ENCODE data around the gene PPARD.
"Not testable (repeated sequence)": the region's sequence is repeated elsewhere in the genome, so short reads cannot be mapped to it uniquely, and the experiment has no call there.

Gene PPARD

DNA sequence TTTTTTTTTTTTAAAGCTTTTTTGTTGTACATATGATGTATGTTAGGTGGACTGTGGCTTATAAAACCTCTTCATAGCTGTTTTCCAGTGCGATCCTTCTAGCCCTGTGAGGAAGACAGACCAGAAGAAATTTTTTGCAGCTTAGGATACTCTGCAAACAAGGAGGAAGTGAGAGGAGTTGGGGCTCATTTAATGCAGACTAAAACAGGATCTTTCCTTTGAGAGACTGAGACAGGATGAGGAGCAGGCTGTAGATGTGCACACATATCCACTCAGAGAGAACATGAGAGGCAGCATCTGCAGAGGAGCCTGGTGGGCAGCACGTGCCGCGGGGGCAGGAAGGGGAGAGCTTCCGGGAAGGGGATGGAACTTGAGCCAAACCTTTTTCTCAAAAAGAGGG is 45.7 kb downstream of the PPARD start:
- H2AFZ ChIP-seq (ENCODE audit: low read depth, low read length): no peak overlapping the region

GRCh38 chr6:35388772-35389352 is 46.5 kb downstream of the PPARD start:
- no peaks in the 10 kb centered on the region for H3K27me3 ChIP-seq (ENCODE audit: insufficient read depth, low read length)
- H3K36me3 ChIP-seq (ENCODE audit: insufficient read depth, low read length): no peaks in the 10 kb centered on the region
- no peak overlapping the region for H2AFZ ChIP-seq (ENCODE audit: low read depth, low read length)
- H3K9me3 ChIP-seq (ENCODE audit: low read length): no peaks in the 10 kb centered on the region
- no peak overlapping the region for H3K4me3 ChIP-seq (ENCODE audit: low read length)
- H3K4me1 ChIP-seq (ENCODE audit: insufficient read depth, low read length): no peaks in the 10 kb centered on the region

More for the DNA sequence above, 45.7 kb downstream of the PPARD start:
- no peak overlapping the region for H3K4me3 ChIP-seq (ENCODE audit: low read length)
- no peaks in the 10 kb centered on the region for H3K36me3 ChIP-seq (ENCODE audit: insufficient read depth, low read length)
- peaks cover 1% of the 10 kb centered on the region for H3K9me3 ChIP-seq (ENCODE audit: low read length)
- H3K27me3 ChIP-seq (ENCODE audit: insufficient read depth, low read length): no peaks in the 10 kb centered on the region
- no peaks in the 10 kb centered on the region for H3K4me1 ChIP-seq (ENCODE audit: insufficient read depth, low read length)

GRCh38 chr6:35389386-35389785 is 47.0 kb downstream of the PPARD start:
- not testable (repeated sequence) for H3K4me1 ChIP-seq (ENCODE audit: insufficient read depth, low read length); H3K4me3 ChIP-seq (ENCODE audit: low read length); H2AFZ ChIP-seq (ENCODE audit: low read depth, low read length); H3K27me3 ChIP-seq (ENCODE audit: insufficient read depth, low read length); H3K36me3 ChIP-seq (ENCODE audit: insufficient read depth, low read length); H3K9me3 ChIP-seq (ENCODE audit: low read length)

GRCh38 chr6:35391240-35391968 is 49.0 kb downstream of the PPARD start:
- no peaks in the 10 kb centered on the region for H3K27me3 ChIP-seq (ENCODE audit: insufficient read depth, low read length)
- H3K36me3 ChIP-seq (ENCODE audit: insufficient read depth, low read length): no peaks in the 10 kb centered on the region
- H3K9me3 ChIP-seq (ENCODE audit: low read length): no peaks in the 10 kb centered on the region
- no peaks in the 10 kb centered on the region for H3K4me1 ChIP-seq (ENCODE audit: insufficient read depth, low read length)
- no peak overlapping the region for H2AFZ ChIP-seq (ENCODE audit: low read depth, low read length)
- no peak overlapping the region for H3K4me3 ChIP-seq (ENCODE audit: low read length)

- Histone ChIP-seq H3K4me3 (ENCODE audit: low read length) (no peak overlapping the region), H3K4me1 (ENCODE audit: insufficient read depth, low read length) (no peaks in the 10 kb centered on the region), H2AFZ (ENCODE audit: low read depth, low read length) (no peak overlapping the region), H3K9me3 (ENCODE audit: low read length) (peaks cover 1% of the 10 kb centered on the region), H3K27me3 (ENCODE audit: insufficient read depth, low read length) (no peaks in the 10 kb centered on the region), H3K36me3 (ENCODE audit: insufficient read depth, low read length) (no peaks in the 10 kb centered on the region)
Observed at GRCh38 chr6:35392111-35392702, 49.8 kb downstream of the PPARD start.

DNA sequence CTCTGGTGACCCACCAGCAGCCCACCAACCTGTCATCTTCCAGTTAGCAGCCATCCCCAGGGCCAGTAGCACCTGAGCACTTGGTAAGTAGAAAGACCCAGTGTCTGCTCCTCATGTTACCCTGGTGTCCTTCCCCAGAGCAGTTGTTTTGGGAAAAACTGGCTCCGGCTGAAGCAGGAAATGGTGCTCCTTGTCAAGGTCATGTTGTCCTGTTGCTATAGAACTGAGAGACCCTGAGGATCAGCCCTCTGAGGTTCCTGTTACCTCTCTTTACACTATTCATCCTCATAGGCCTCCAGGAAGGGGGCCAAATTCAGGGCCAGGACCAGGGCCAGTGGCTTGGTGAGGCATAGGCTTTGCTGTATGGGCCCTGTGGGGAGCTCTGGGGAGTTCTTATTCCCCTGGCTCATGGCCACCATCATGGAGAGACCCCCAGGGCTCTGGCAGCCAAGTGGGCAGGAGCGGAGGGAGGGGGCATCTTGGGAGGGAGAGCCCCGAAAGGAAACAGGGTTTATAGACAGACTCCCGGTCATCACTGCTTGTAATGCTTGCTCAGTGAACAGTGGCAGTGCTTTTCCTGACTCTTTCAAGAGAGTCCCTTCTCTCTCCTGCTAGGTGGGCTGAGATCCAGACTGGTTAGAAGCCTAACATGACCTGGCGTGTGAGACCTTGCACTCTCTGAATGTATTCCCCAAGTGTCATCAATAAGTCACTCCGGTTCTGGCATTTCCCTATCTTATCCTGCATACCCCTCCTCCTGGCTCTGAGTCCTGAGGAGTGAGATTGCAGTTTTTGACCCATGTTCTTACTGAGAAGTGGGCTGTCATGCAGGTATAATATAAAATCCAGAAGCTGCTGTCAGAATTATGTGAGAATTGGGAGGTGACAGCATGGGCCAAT is 50.7 kb downstream of the PPARD start:
- Histone ChIP-seq H3K36me3 (ENCODE audit: insufficient read depth, low read length) (no peaks in the 10 kb centered on the region), H3K9me3 (ENCODE audit: low read length) (peaks cover 1% of the 10 kb centered on the region), H3K4me1 (ENCODE audit: insufficient read depth, low read length) (no peaks in the 10 kb centered on the region), H3K4me3 (ENCODE audit: low read length) (no peak overlapping the region), H3K27me3 (ENCODE audit: insufficient read depth, low read length) (no peaks in the 10 kb centered on the region), H2AFZ (ENCODE audit: low read depth, low read length) (no peak overlapping the region)

DNA sequence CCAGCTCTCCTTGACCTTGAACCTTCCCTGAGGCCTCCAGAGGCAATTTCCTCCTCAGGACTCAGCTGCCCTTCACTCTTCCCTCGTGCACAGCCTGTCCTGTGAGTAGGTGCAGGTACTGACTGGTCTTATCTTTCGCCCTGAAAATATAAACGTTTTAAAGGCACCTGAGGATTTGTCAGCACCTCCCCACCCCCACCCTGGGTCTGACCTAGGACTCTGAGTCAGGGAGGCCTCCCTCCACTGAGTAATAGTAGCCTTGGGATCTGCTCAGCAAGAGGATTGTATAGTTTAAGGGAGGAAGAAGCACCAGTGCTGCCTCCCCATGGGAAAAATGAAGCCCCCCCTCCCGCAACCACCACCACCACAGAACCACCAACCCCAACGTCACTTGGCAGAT is 54.6 kb downstream of the PPARD start:
- Histone ChIP-seq H3K36me3 (ENCODE audit: insufficient read depth, low read length) (no peaks in the 10 kb centered on the region), H3K4me1 (ENCODE audit: insufficient read depth, low read length) (no peaks in the 10 kb centered on the region), H3K4me3 (ENCODE audit: low read length) (no peak overlapping the region), H3K9me3 (ENCODE audit: low read length) (peaks cover 1% of the 10 kb centered on the region), H2AFZ (ENCODE audit: low read depth, low read length) (no peak overlapping the region), H3K27me3 (ENCODE audit: insufficient read depth, low read length) (no peaks in the 10 kb centered on the region)

- no peak overlapping the region for H2AFZ ChIP-seq (ENCODE audit: low read depth, low read length)
- no peaks in the 10 kb centered on the region for H3K27me3 ChIP-seq (ENCODE audit: insufficient read depth, low read length)
- peaks cover 1% of the 10 kb centered on the region for H3K9me3 ChIP-seq (ENCODE audit: low read length)
- H3K4me1 ChIP-seq (ENCODE audit: insufficient read depth, low read length): no peaks in the 10 kb centered on the region
- H3K4me3 ChIP-seq (ENCODE audit: low read length): no peak overlapping the region
- no peaks in the 10 kb centered on the region for H3K36me3 ChIP-seq (ENCODE audit: insufficient read depth, low read length)
Observed at GRCh38 chr6:35397806-35398418, 55.6 kb downstream of the PPARD start.

DNA sequence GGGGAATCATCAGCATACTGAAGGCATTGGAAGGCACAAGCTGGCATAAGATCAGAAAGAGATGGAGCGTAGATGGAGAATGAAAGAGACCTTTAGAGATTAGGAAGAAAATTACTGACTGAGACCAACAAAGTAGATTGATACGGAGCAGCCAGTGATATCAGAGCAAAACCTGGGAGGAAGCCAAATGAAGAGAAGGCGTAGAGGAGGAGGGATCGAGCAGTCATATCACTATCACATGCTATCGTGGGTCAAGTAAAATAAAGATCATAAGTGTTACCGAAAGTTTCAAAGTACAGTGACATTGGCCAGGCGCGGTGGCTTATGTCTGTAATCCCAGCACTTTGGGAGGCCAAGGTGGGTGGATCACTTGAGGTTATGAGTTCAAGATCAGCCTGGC is 56.2 kb downstream of the PPARD start:
- H3K4me1 ChIP-seq (ENCODE audit: insufficient read depth, low read length): no peaks in the 10 kb centered on the region
- H3K36me3 ChIP-seq (ENCODE audit: insufficient read depth, low read length): no peaks in the 10 kb centered on the region
- H3K4me3 ChIP-seq (ENCODE audit: low read length): no peak overlapping the region
- H2AFZ ChIP-seq (ENCODE audit: low read depth, low read length): no peak overlapping the region
- peaks cover 1% of the 10 kb centered on the region for H3K9me3 ChIP-seq (ENCODE audit: low read length)
- no peaks in the 10 kb centered on the region for H3K27me3 ChIP-seq (ENCODE audit: insufficient read depth, low read length)

GRCh38 chr6:35400111-35400510 is 57.8 kb downstream of the PPARD start:
- Histone ChIP-seq H3K9me3 (ENCODE audit: low read length) (peaks cover 1% of the 10 kb centered on the region), H3K4me3 (ENCODE audit: low read length) (no peak overlapping the region), H2AFZ (ENCODE audit: low read depth, low read length) (no peak overlapping the region), H3K4me1 (ENCODE audit: insufficient read depth, low read length) (no peaks in the 10 kb centered on the region), H3K27me3 (ENCODE audit: insufficient read depth, low read length) (no peaks in the 10 kb centered on the region), H3K36me3 (ENCODE audit: insufficient read depth, low read length) (no peaks in the 10 kb centered on the region)

DNA sequence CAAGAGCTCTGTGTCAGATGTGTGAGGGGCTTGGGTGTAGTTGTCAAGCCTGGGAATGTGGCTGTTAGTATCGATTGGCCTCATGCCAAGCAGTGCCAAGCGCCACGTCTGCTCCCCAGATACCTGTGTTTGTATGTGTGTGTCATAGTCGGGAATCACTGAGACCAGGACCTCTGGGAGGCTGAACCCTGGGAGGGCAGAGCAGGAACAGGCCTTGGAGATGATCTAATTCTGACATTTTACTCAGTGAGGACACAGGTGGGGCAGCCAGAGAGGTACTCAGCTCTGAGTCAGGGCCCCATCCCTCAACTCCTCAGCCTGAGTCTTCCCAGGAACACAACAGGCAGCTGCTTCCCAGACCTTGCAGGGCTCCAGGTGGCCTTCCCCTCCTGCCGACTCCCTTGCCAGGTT is 58.5 kb downstream of the PPARD start:
- Histone ChIP-seq H2AFZ (ENCODE audit: low read depth, low read length) (no peak overlapping the region), H3K9me3 (ENCODE audit: low read length) (peaks cover 1% of the 10 kb centered on the region), H3K27me3 (ENCODE audit: insufficient read depth, low read length) (no peaks in the 10 kb centered on the region), H3K36me3 (ENCODE audit: insufficient read depth, low read length) (no peaks in the 10 kb centered on the region), H3K4me1 (ENCODE audit: insufficient read depth, low read length) (no peaks in the 10 kb centered on the region), H3K4me3 (ENCODE audit: low read length) (no peak overlapping the region)

- peaks cover 1% of the 10 kb centered on the region for H3K9me3 ChIP-seq (ENCODE audit: low read length)
- H3K4me3 ChIP-seq (ENCODE audit: low read length): no peak overlapping the region
- no peaks in the 10 kb centered on the region for H3K36me3 ChIP-seq (ENCODE audit: insufficient read depth, low read length)
- no peak overlapping the region for H2AFZ ChIP-seq (ENCODE audit: low read depth, low read length)
- no peaks in the 10 kb centered on the region for H3K27me3 ChIP-seq (ENCODE audit: insufficient read depth, low read length)
- no peaks in the 10 kb centered on the region for H3K4me1 ChIP-seq (ENCODE audit: insufficient read depth, low read length)
Observed at GRCh38 chr6:35401514-35401913, 59.2 kb downstream of the PPARD start.

All from neuron (in vitro differentiated cells).